Iris pigment epithelial cell (primary cell): ENCODE measurements around the gene IRF9.
"Not testable (repeated sequence)": the region's sequence is repeated elsewhere in the genome, so short reads cannot be mapped to it uniquely, and the experiment has no call there.

ENCODE experiments used
- DNase-seq: peaks from one replicate; pipeline ENCODE4 v3.0.0-alpha.2; 2011; ENCODE audit warnings: low read depth

The IRF9 gene

GRCh38 chr14:24195186-24196070 lies 34.4 kb downstream of the IRF9 start, which contains the start of gene TM9SF1:
TM9SF1 (minus strand) TSS chr14:24195441; CDS start chr14:24195019, 422 bp downstream.
- peak; percentile 90 for DNase-seq

- DNase-seq: peak; percentile 42
Measured at GRCh38 chr14:24196071-24197055, 35.3 kb downstream of the IRF9 start.

GRCh38 chr14:24197056-24197450 lies 36.0 kb downstream of the IRF9 start:
- DNase-seq: no peak

GRCh38 chr14:24198814-24199524 lies 37.9 kb downstream of the IRF9 start:
- no peak for DNase-seq

GRCh38 chr14:24202538-24202937 lies 41.5 kb downstream of the IRF9 start:
- not testable (repeated sequence) for DNase-seq

- not testable (repeated sequence) for DNase-seq
Measured at GRCh38 chr14:24203249-24203886, 42.3 kb downstream of the IRF9 start.

GRCh38 chr14:24204163-24205146 lies 43.4 kb downstream of the IRF9 start:
- DNase-seq: no peak

GRCh38 chr14:24206260-24207103 lies 45.4 kb downstream of the IRF9 start:
- no peak for DNase-seq

- DNase-seq: no peak
Measured at GRCh38 chr14:24207104-24207551, 46.1 kb downstream of the IRF9 start.

GRCh38 chr14:24207625-24208024 lies 46.6 kb downstream of the IRF9 start:
- no peak for DNase-seq

- DNase-seq: no peak
Measured at GRCh38 chr14:24211311-24211710, 50.2 kb downstream of the IRF9 start.

- peak; percentile 99 for DNase-seq
Measured at GRCh38 chr14:24212924-24213865, 52.1 kb downstream of the IRF9 start, which contains the start of gene CHMP4A. CHMP4A (minus strand) TSS chr14:24213488; CDS start chr14:24213439, 49 bp downstream.

- DNase-seq: no peak
Measured at GRCh38 chr14:24213866-24214662, 53.0 kb downstream of the IRF9 start.

GRCh38 chr14:24215495-24216344 lies 54.7 kb downstream of the IRF9 start, which contains the start of gene MDP1:
MDP1 (minus strand) TSS chr14:24216066; CDS start chr14:24215955, 111 bp downstream.
- peak; percentile 82 for DNase-seq
